Progenitor cell of endocrine pancreas (in vitro differentiated cells): ENCODE results near the gene MCTP2. TPM values are rescaled to one million over a fixed set of nuclear protein-coding genes. Genes with fewer than 3 reads are reported as not detected.

Source experiments
- DNase-seq: peaks from one replicate; pipeline ENCODE4 v3.0.0; 2021; ENCODE audit warnings: low spot score; ENCODE audit not compliant: unreplicated experiment
- H3K27ac Mint-ChIP-seq: 2 replicates; pipeline ENCODE4 v1.8.0; 2021; ENCODE audit warnings: mild to moderate bottlenecking, moderate library complexity, mixed read lengths
- H3K27me3 Mint-ChIP-seq: 2 replicates; pipeline ENCODE4 v1.8.0; 2021; ENCODE audit warnings: mixed read lengths
- H3K36me3 Mint-ChIP-seq: 2 replicates; pipeline ENCODE4 v1.8.0; 2022; ENCODE audit warnings: mixed read lengths; ENCODE audit not compliant: insufficient read depth
- H3K4me1 Mint-ChIP-seq: 2 replicates; pipeline ENCODE4 v1.8.0; 2021; ENCODE audit warnings: low read depth, mixed read lengths
- H3K4me3 Mint-ChIP-seq: 2 replicates; pipeline ENCODE4 v1.8.0; 2021; ENCODE audit warnings: low read depth, mild to moderate bottlenecking, moderate library complexity, mixed read lengths
- H3K9me3 Mint-ChIP-seq: 2 replicates; pipeline ENCODE4 v1.8.0; 2021; ENCODE audit warnings: low read depth, mixed read lengths
- total RNA-seq: library from RNA; stranded (reverse); gene quantifications from 2 replicates; pipeline ENCODE4 v1.2.1, GENCODE V29; 2021
- TF ChIP-seq, protein P1 (sequence below): fragments of 200-600 bp; sonication (generic); IDR thresholded peaks from one replicate; pipeline ENCODE4 v1.5.0; 2021; ENCODE audit warnings: antibody characterized with exemption, mild to moderate bottlenecking; ENCODE audit not compliant: unreplicated experiment

Gene MCTP2
- total RNA-seq, 1 donor from 2014 or later = 2.6 TPM

DNA sequence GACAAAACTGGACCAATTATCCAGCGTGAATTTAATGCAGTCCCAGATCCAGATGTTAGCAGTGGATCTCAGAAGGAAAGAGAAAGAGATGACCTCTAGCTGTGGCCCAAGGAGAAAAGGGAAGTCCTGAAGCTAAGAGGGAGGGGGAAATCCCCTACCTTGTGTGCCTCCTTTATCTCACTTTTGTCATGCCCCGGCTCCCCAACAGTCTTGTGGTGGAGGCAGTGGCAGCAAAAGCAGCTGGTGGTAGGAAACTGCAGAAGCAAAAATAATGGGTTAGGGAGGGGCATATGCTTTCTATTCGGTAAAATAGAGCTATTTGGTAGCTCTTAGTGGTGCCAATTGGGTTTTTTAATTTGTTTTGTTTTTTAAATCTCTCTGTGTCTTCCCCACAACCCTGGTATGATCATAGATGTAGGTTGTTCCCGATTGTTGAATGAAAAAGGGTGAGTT, 56.5 kb downstream of the MCTP2 start:
- no peak overlapping the region for H3K27ac Mint-ChIP-seq
- no peak for DNase-seq

DNA sequence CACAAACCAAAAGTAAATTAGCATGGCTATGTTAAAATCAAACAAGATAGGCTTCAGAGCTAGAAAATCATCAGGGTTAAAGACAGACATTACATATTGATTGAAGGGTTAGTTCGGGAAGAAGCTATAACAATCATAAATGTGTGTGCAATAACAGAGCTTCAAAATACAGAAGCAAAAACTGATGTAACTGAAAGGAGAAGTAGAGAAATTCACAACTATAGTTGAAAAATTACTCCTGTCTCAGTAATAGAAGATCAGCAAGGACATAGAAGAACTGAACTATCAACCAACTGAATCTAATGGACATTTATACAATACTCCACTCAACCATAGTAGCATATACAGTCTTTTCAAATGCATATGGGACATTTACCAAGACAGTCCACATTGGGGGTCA, 59.4 kb downstream of the MCTP2 start:
- no peaks in the 10 kb centered on the region for H3K36me3 Mint-ChIP-seq
- no peak overlapping the region for H3K27ac Mint-ChIP-seq
- H3K4me1 Mint-ChIP-seq = no peaks in the 10 kb centered on the region
- TF ChIP-seq, protein P1, sequence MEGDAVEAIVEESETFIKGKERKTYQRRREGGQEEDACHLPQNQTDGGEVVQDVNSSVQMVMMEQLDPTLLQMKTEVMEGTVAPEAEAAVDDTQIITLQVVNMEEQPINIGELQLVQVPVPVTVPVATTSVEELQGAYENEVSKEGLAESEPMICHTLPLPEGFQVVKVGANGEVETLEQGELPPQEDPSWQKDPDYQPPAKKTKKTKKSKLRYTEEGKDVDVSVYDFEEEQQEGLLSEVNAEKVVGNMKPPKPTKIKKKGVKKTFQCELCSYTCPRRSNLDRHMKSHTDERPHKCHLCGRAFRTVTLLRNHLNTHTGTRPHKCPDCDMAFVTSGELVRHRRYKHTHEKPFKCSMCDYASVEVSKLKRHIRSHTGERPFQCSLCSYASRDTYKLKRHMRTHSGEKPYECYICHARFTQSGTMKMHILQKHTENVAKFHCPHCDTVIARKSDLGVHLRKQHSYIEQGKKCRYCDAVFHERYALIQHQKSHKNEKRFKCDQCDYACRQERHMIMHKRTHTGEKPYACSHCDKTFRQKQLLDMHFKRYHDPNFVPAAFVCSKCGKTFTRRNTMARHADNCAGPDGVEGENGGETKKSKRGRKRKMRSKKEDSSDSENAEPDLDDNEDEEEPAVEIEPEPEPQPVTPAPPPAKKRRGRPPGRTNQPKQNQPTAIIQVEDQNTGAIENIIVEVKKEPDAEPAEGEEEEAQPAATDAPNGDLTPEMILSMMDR = no peak
- DNase-seq = no peak
- no peaks in the 10 kb centered on the region for H3K27me3 Mint-ChIP-seq
- H3K9me3 Mint-ChIP-seq = peaks cover 9% of the 10 kb centered on the region
- no peak overlapping the region for H3K4me3 Mint-ChIP-seq

More for the DNA sequence above, 56.5 kb downstream of the MCTP2 start:
- H3K4me1 Mint-ChIP-seq = no peaks in the 10 kb centered on the region
- H3K9me3 Mint-ChIP-seq = peaks cover 9% of the 10 kb centered on the region
- TF ChIP-seq, protein P1 = no peak
- no peaks in the 10 kb centered on the region for H3K27me3 Mint-ChIP-seq
- no peaks in the 10 kb centered on the region for H3K36me3 Mint-ChIP-seq
- H3K4me3 Mint-ChIP-seq = no peak overlapping the region

DNA sequence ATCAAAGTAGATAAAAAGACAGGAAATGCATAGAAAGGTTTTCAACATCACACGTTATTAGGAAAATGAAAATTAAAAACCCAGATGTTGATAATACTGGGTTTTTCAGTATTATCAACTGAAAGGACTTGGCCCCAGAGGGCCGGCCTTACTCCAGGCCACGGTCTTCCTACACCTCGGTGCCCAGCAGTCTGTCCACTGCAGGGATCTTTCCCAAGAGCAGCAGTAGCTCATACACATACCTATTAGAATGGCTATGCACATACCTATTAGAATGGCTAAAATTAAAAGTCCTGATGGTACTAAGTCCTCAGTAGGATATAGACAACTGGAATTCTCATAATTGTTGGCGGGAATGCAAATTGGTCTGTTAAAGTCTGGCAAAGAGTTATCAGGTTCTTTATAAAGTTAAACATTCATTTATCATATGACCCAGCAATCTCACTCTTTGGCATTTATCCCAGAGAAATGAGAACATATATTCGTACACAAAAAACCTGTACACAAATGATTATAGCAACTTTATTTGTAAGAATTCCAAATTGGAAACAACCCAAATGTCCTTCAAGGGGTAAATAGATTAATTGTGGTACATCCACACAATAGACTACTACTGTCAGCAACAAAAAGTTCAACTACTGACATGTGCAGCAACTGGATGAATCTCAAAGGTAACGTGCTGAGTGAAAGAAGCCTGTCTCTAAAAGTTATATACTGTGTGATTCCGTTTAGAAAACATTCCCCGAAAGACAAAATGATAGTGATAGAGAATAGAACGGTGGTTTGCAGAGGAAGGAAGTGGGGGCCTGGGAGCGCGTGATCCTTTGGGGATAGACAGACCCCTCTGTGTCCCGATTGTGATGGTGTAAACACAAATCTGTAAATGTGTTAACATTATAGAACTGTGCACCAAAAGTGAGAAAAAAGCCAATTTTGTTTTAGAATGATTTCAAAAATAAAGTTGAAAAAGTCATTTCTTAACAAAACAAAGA, 62.3 kb downstream of the MCTP2 start:
- Mint-ChIP-seq H3K9me3 (peaks cover 9% of the 10 kb centered on the region), H3K27me3 (no peaks in the 10 kb centered on the region), H3K27ac (no peak overlapping the region), H3K36me3 (no peaks in the 10 kb centered on the region), H3K4me1 (no peaks in the 10 kb centered on the region), H3K4me3 (no peak overlapping the region)
- no peak for DNase-seq
- TF ChIP-seq, protein P1 = no peak

DNA sequence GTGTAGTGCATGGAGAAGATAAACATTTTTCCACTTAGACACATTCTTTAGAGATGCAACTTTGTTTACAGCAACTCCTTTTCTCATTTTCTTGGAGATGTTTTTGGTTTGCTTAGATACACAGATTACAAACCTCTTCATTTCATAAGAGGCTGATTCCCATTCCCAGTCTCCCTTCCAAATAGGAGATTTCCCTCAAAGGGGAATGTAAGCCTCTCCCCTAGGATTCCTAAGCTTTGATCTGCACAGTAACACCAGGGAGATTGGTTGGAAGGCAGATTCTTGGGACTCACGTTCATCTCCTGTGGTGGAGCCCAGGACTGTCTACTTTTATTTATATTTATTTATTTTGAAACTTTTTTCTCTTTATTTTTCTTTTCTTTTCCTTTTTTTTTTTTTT, 63.2 kb downstream of the MCTP2 start:
- Mint-ChIP-seq H3K4me1 (no peaks in the 10 kb centered on the region), H3K4me3 (no peak overlapping the region)

DNA sequence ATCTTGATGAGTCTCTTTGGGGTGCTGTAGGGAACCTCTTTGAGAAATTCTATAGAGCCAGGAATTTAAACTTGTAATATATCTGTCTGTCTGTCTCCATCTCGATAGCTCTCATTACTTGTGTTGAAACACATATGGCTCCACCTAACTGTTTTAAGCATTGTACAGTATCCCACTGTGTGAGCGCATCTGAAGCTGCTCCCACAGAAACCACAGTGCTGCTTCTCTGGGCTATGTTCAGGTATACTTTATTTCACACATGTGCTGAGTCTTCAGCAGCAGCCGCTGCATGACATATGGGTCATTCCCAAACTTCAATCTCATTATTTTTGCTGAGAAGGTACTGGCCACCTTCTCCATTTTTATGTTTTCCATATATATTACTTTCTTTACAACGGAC, 63.9 kb downstream of the MCTP2 start:
- Mint-ChIP-seq H3K9me3 (peaks cover 7% of the 10 kb centered on the region), H3K36me3 (no peaks in the 10 kb centered on the region)
- no peak for DNase-seq

More for the DNA sequence above, 63.2 kb downstream of the MCTP2 start:
- Mint-ChIP-seq H3K9me3 (peaks cover 9% of the 10 kb centered on the region), H3K27me3 (no peaks in the 10 kb centered on the region), H3K36me3 (no peaks in the 10 kb centered on the region), H3K27ac (no peak overlapping the region)
- TF ChIP-seq, protein P1 = no peak
- DNase-seq = no peak

More for the DNA sequence above, 63.9 kb downstream of the MCTP2 start:
- no peaks in the 10 kb centered on the region for H3K4me1 Mint-ChIP-seq
- no peaks in the 10 kb centered on the region for H3K27me3 Mint-ChIP-seq
- TF ChIP-seq, protein P1 = no peak
- H3K4me3 Mint-ChIP-seq = no peak overlapping the region
- H3K27ac Mint-ChIP-seq = no peak overlapping the region
